AG09319 (cell line): ENCODE results near the gene GRK2.
A peak's percentile ranks its signal among the peaks of the same experiment; 100 is the strongest.

Experiments used
- DNase-seq: peaks from one replicate; pipeline ENCODE4 v3.0.0-alpha.2; 2010; ENCODE audit warnings: low read depth; ENCODE audit errors: extremely low read depth
- CTCF ChIP-seq: IDR thresholded peaks from 2 replicates; pipeline ENCODE4 v1.5.1; 2011; ENCODE audit warnings: low read depth, mild to moderate bottlenecking, inconsistent platforms, low read length, moderate library complexity

The GRK2 gene

GRCh38 chr11:67286621-67287333 lies 20.5 kb downstream of the GRK2 start:
- TF ChIP-seq CTCF = no peak
- no peak for DNase-seq

- DNase-seq = no peak
- no peak for TF ChIP-seq CTCF
Measured at GRCh38 chr11:67287355-67288197, 21.3 kb downstream of the GRK2 start.

- no peak for DNase-seq
- TF ChIP-seq CTCF = no peak
Measured at GRCh38 chr11:67288198-67288451, 21.9 kb downstream of the GRK2 start.

- TF ChIP-seq CTCF = peak; percentile 16
- no peak for DNase-seq
Measured at GRCh38 chr11:67288452-67289225, 22.4 kb downstream of the GRK2 start.

GRCh38 chr11:67289226-67289650 lies 23.0 kb downstream of the GRK2 start, which contains the start of gene ANKRD13D:
TSS of gene ANKRD13D (plus strand) at chr11:67289303. CDS start at chr11:67289461, 158 bp downstream.
- no peak for TF ChIP-seq CTCF
- no peak for DNase-seq

- no peak for TF ChIP-seq CTCF
Measured at GRCh38 chr11:67289651-67290479, 23.6 kb downstream of the GRK2 start.

More at GRCh38 chr11:67289651-67290479, 23.6 kb downstream of the GRK2 start:
- DNase-seq = no peak
